ENCODE data around the gene ENAH. TPM values are rescaled to one million over a fixed set of nuclear protein-coding genes. Genes with fewer than 3 reads are reported as not detected.

ENAH gene
- total RNA-seq, 2 experiments from 2014 or later, result not detected

DNA sequence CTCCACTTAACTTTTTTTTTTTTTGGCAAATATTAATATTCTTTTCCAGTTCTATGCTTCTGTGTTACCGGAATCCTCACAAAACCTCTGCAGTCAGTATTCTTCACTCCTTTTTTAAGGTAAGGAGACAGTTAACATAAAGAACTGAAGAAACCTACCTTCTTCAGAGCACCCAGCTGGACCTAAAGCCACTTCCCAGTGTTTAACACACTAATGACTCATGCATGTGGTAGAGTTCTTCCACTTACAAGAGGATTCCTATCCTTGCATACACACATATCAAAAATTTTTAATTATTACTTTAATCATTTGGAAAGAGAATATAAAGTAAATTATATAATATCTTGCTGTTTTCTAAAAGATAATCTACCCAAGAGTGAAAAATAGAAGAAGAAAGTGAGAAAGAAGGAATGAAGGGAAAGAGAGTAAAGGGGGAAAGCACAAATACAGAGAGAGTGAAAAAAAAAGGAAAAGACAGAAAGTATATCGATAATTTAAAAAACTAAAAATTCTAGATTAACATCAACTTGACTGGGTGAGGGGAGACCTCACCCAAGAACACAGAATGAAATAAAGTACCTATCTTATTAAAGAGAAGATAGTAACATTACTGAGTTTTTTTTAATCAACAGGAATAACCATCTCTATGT is 54.9 kb downstream of the ENAH start:
- no peak overlapping the region for H3K4me3 Mint-ChIP-seq
- no peaks in the 10 kb centered on the region for H3K36me3 Mint-ChIP-seq
- no peaks in the 10 kb centered on the region for H3K4me1 Mint-ChIP-seq

GRCh38 chr1:225596736-225597135 is 56.2 kb downstream of the ENAH start:
- Mint-ChIP-seq H3K4me3 (no peak overlapping the region), H3K36me3 (no peaks in the 10 kb centered on the region), H3K4me1 (no peaks in the 10 kb centered on the region), H3K9me3 (no peaks in the 10 kb centered on the region), H3K27me3 (peaks cover 6% of the 10 kb centered on the region), H3K27ac (no peak overlapping the region)
- ATAC-seq (ENCODE audit: low read depth) (no peak), DNase-seq (no peak)
- POLR2A ChIA-PET, result no interaction called here

More for the DNA sequence above, 54.9 kb downstream of the ENAH start:
- Mint-ChIP-seq H3K9me3 (no peaks in the 10 kb centered on the region), H3K27ac (no peak overlapping the region), H3K27me3 (peaks cover 9% of the 10 kb centered on the region)
- no peak for DNase-seq
- POLR2A ChIA-PET, result no interaction called here
- no peak for ATAC-seq (ENCODE audit: low read depth)

DNA sequence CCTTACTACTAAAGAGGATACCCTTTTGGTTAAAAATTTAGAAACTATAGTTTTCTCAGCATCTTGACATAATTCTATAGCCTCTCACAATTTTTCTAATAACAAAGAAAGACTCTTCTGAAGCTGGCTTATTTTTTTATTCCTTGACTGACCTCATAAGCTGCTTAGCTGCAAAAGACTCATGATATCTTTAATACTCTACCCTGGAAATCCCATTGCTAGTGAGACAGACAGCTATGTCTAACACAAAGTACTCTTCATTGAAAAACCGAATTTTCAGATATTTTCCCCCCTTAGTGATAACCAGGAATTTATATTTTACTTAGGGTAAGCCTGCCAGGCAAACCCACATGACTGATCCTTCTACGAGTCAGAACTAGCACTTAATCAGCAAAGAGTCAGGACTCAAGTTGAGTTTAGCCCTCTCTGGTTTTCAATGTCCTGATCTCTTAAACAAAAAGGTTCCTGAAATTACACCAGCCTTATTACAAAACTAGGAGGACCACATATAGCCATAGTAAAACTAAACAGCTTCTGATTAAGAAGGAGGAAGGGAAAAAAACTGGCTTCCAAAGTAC is 56.9 kb downstream of the ENAH start:
- DNase-seq (no peak), ATAC-seq (ENCODE audit: low read depth) (no peak)
- no peaks in the 10 kb centered on the region for H3K4me1 Mint-ChIP-seq
- POLR2A ChIA-PET, result no interaction called here
- no peaks in the 10 kb centered on the region for H3K9me3 Mint-ChIP-seq
- H3K4me3 Mint-ChIP-seq, result no peak overlapping the region
- no peak overlapping the region for H3K27ac Mint-ChIP-seq
- H3K27me3 Mint-ChIP-seq, result peaks cover 5% of the 10 kb centered on the region
- no peaks in the 10 kb centered on the region for H3K36me3 Mint-ChIP-seq

DNA sequence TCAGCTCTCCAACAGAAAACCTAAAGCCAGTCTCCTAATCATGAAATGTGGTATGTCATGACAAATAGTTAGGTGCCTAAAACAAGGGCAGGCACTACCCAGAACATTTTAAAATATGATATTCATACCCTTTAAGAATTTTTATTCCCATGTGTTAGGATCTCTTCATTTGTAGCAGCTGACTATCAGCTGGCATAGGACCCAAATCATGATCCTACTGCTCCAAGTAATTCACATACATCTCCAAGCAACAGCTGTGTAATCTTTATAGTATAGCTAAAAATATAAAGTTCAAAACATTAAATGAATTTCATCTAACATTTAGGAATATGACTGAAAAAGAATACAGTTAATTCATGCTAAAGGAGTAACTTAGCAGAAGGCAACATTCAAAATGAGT is 57.5 kb downstream of the ENAH start:
- ATAC-seq (ENCODE audit: low read depth) (no peak), DNase-seq (no peak)
- H3K4me1 Mint-ChIP-seq, result no peaks in the 10 kb centered on the region
- H3K4me3 Mint-ChIP-seq, result no peak overlapping the region
- H3K36me3 Mint-ChIP-seq, result no peaks in the 10 kb centered on the region
- peaks cover 5% of the 10 kb centered on the region for H3K27me3 Mint-ChIP-seq
- H3K9me3 Mint-ChIP-seq, result no peaks in the 10 kb centered on the region
- H3K27ac Mint-ChIP-seq, result no peak overlapping the region
- POLR2A ChIA-PET, result no interaction called here

- POLR2A ChIA-PET, result no interaction called here
- no peak for ATAC-seq (ENCODE audit: low read depth)
- peaks cover 5% of the 10 kb centered on the region for H3K27me3 Mint-ChIP-seq
Observed at GRCh38 chr1:225593414-225593813, 59.5 kb downstream of the ENAH start.

GRCh38 chr1:225592362-225593025 is 60.4 kb downstream of the ENAH start:
- H3K9me3 Mint-ChIP-seq, result no peaks in the 10 kb centered on the region
- H3K27ac Mint-ChIP-seq, result no peak overlapping the region
- H3K36me3 Mint-ChIP-seq, result no peaks in the 10 kb centered on the region
- POLR2A ChIA-PET, result no interaction called here
- H3K4me1 Mint-ChIP-seq, result no peaks in the 10 kb centered on the region
- peaks cover 9% of the 10 kb centered on the region for H3K27me3 Mint-ChIP-seq
- DNase-seq (no peak), ATAC-seq (ENCODE audit: low read depth) (no peak)
- H3K4me3 Mint-ChIP-seq, result no peak overlapping the region

More at GRCh38 chr1:225593414-225593813, 59.5 kb downstream of the ENAH start:
- DNase-seq, result no peak
- Mint-ChIP-seq H3K36me3 (no peaks in the 10 kb centered on the region), H3K27ac (no peak overlapping the region), H3K9me3 (no peaks in the 10 kb centered on the region), H3K4me3 (no peak overlapping the region), H3K4me1 (no peaks in the 10 kb centered on the region)

DNA sequence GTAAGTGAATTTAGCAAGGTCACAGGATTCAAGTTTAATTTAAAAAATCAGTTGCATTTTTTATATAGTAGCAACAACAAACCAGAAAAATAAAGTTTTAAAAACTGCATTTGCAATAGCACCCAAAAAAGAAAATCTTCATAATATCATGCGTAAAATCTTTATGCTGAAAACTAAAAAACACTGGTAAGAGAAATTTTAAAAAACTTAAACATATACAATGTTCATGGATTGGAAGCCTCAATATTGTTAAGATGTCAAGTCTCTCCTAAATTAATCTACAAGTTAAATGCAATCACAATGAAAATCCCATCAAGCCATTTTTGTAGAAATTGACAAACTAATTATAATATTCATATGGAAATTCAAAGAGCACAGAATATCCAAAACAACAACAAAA is 65.6 kb downstream of the ENAH start:
- peaks cover 26% of the 10 kb centered on the region for H3K27me3 Mint-ChIP-seq
- POLR2A ChIA-PET, result no interaction called here
- no peak overlapping the region for H3K4me3 Mint-ChIP-seq
- H3K4me1 Mint-ChIP-seq, result no peaks in the 10 kb centered on the region
- no peak for DNase-seq
- H3K27ac Mint-ChIP-seq, result no peak overlapping the region
- peaks cover 2% of the 10 kb centered on the region for H3K36me3 Mint-ChIP-seq
- no peak for ATAC-seq (ENCODE audit: low read depth)
- H3K9me3 Mint-ChIP-seq, result no peaks in the 10 kb centered on the region

- POLR2A ChIA-PET, result no interaction called here
- Mint-ChIP-seq H3K9me3 (no peaks in the 10 kb centered on the region), H3K27ac (no peak overlapping the region), H3K27me3 (peaks cover 38% of the 10 kb centered on the region), H3K36me3 (peaks cover 2% of the 10 kb centered on the region), H3K4me3 (no peak overlapping the region), H3K4me1 (peaks cover 2% of the 10 kb centered on the region)
- no peak for DNase-seq
- ATAC-seq (ENCODE audit: low read depth), result no peak
Observed at GRCh38 chr1:225581186-225581585, 71.7 kb downstream of the ENAH start.

DNA sequence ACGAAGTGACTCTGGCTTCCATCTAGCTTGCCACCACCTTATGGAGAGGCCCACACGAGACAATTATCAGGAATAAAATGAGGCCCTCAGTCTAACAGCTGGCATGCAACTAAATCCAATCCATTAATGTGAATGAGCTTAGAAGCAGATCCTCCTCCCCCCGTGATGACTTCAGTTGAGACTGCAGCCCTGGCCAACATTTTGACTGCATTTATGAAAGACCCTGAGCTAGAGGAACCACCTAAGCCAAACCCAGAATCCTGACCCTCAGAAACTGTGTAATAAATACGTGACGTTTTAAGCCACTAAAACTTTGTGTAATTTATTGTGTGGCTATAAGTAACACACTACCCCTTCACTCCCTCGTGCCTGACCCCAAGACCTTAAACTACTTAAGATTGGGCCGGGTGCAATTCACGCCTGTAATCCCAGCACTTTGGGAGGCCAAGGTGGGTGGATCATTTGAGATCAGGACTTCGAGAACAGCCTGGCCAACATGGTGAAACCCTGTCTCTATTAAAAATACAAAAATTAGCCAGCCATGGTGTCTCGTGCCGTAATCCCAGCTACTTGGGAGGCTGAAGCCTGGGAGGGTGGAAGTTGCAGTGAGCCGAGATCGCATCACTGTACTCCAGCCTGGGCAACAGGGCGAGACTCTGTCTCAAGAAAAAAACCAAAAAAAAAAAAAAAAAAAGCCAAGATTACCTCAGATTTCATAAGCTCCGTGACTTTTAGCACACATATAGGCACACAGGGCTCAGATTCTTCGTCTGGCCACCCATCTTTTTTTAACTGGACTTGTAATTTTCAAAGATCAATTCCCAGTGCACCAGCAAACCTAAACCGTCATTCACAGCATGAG is 72.5 kb downstream of the ENAH start:
- POLR2A ChIA-PET, result interaction anchor here (0.5 kb wide), 1 partner anchor 183 kb away, joined by 5 read pairs; no protein-coding TSS in a partner anchor
- Mint-ChIP-seq H3K27ac (no peak overlapping the region), H3K36me3 (peaks cover 2% of the 10 kb centered on the region), H3K9me3 (no peaks in the 10 kb centered on the region), H3K4me3 (no peak overlapping the region), H3K4me1 (peaks cover 2% of the 10 kb centered on the region), H3K27me3 (peaks cover 33% of the 10 kb centered on the region)
- DNase-seq, result no peak
- no peak for ATAC-seq (ENCODE audit: low read depth)

DNA sequence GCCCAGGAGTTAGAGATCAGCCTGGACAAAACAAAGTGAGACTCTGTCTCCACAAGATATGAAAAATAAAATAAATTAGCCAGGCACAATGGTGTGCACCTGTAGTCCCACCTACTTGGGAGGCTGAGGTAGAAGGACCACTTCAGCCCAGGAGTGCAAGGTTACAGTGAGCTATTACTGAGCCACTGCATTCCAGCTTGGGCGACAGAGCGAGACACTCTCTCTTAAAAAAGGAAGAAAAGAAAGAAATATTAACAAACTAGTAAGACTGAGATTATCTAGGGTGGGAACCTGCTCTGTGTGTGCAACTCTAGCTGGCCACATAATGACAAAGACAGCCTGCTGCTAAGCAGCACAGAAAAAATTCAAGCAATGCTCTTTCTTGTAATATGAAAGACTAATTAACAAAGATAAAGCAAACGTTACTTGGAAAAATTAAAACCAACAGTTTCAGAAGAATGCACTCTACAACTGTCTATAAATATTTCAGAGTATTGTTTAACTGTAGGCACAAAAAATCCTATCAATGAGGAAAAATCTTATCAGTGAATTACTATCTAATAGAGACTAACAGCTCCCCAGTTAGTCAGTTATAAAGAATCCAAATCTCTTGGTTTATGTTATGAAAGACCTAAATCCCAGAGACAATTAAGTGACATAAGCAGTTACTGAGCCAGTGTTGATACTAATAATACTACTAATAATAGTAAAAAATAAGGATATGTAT is 74.5 kb downstream of the ENAH start:
- DNase-seq, result no peak
- peaks cover 2% of the 10 kb centered on the region for H3K36me3 Mint-ChIP-seq
- peaks cover 31% of the 10 kb centered on the region for H3K27me3 Mint-ChIP-seq
- peaks cover 2% of the 10 kb centered on the region for H3K4me1 Mint-ChIP-seq
- no peak for ATAC-seq (ENCODE audit: low read depth)
- no peak overlapping the region for H3K4me3 Mint-ChIP-seq
- POLR2A ChIA-PET, result no interaction called here
- H3K9me3 Mint-ChIP-seq, result no peaks in the 10 kb centered on the region
- H3K27ac Mint-ChIP-seq, result no peak overlapping the region

DNA sequence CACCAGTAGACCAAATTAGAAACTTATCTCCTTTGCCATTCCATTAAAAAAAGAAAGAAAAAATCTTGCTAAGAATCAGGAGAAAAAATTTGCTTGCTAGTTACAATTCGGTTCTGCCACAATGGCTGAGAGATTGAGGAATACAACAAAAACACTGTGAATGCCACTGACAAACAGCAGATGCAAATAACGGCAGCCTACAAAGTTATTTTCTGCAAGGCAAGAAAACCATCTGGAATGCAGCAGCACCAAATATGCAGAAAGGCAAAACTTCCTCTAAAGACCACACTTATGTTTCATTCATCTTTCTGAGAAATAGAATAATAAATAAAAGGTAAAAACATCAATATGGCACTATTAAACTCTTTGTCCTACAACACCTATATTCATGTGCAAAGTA is 75.7 kb downstream of the ENAH start:
- H3K27ac Mint-ChIP-seq, result no peak overlapping the region
- DNase-seq (no peak), ATAC-seq (ENCODE audit: low read depth) (no peak)
- POLR2A ChIA-PET, result no interaction called here
- H3K9me3 Mint-ChIP-seq, result no peaks in the 10 kb centered on the region
- no peak overlapping the region for H3K4me3 Mint-ChIP-seq
- H3K27me3 Mint-ChIP-seq, result peaks cover 28% of the 10 kb centered on the region
- no peaks in the 10 kb centered on the region for H3K36me3 Mint-ChIP-seq
- peaks cover 2% of the 10 kb centered on the region for H3K4me1 Mint-ChIP-seq

DNA sequence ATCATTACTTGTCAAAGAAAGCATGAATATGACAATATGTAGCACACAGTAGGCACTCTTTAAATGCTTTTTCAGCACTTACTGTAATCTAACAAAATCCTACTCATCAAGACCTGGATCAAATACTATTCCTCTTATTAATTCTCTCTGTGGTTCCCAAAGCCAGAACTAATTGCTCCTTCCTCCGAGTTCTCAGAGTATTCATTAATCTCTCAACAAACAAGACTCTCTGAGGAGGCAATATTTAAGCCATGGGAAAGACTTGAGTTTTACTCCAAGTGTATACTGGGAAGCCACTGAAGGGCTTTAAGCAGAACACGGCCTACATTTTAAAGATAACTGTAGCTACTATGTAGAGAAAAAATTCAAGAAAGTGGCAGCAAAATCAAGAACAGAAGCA is 79.7 kb downstream of the ENAH start:
- H3K27me3 Mint-ChIP-seq, result peaks cover 9% of the 10 kb centered on the region
- no peaks in the 10 kb centered on the region for H3K36me3 Mint-ChIP-seq
- no peak overlapping the region for H3K27ac Mint-ChIP-seq
- no peak for ATAC-seq (ENCODE audit: low read depth)
- H3K9me3 Mint-ChIP-seq, result no peaks in the 10 kb centered on the region
- no peak for DNase-seq
- H3K4me3 Mint-ChIP-seq, result no peak overlapping the region
- H3K4me1 Mint-ChIP-seq, result peaks cover 2% of the 10 kb centered on the region
- POLR2A ChIA-PET, result no interaction called here

DNA sequence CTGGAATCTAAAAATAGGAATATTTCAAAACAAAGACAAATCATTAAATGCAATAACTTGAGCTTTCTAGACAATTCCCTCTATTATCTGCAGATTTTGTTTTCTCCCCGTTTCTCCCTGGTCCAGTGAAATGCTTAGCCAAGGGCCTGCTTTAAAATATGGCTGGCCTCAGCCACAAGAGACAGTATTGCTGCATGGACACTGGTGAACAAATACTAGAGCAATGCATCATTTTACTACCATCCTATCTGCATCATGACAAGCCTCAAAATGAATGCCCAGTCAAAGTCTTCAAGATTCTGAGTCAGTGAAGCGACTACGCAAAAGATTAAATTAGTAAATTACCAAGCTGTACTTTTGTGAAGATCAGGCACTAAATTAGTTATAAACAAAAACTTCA is 80.5 kb downstream of the ENAH start:
- POLR2A ChIA-PET, result no interaction called here
- H3K4me3 Mint-ChIP-seq, result no peak overlapping the region
- H3K27me3 Mint-ChIP-seq, result peaks cover 6% of the 10 kb centered on the region
- DNase-seq, result no peak
- ATAC-seq (ENCODE audit: low read depth), result no peak
- H3K4me1 Mint-ChIP-seq, result peaks cover 2% of the 10 kb centered on the region
- H3K27ac Mint-ChIP-seq, result no peak overlapping the region
- H3K9me3 Mint-ChIP-seq, result no peaks in the 10 kb centered on the region
- H3K36me3 Mint-ChIP-seq, result no peaks in the 10 kb centered on the region

Measured in activated naive CD8-positive, alpha-beta T cell treated with anti-CD3 and anti-CD28 coated beads, Interleukin-2, amount 10 ng/mL, durations not matched to agents 7 days and 5 days (primary cell).